Stimulated activated CD4-positive, alpha-beta T cell treated with anti-CD3 and anti-CD28 coated beads, Interleukin-2, amount 100 ng/mL, for 24 hours (primary cell): ENCODE measurements around the gene RASAL3.
A peak's percentile ranks its signal among the peaks of the same experiment; 100 is the strongest.
"Not testable (repeated sequence)": the region's sequence is repeated elsewhere in the genome, so short reads cannot be mapped to it uniquely, and the experiment has no call there.

Experiments
- DNase-seq, 2 donors: peaks; one replicate each; pipeline ENCODE4 v3.0.0-alpha.2; 2020

The RASAL3 gene

GRCh38 chr19:15464394-15465385, at the start of gene RASAL3:
Gene RASAL3, minus strand, starts transcription at chr19:15464544. Its CDS starts 186 bp downstream, at chr19:15464358.
- DNase-seq = peak; percentile 68 to 73

DNA sequence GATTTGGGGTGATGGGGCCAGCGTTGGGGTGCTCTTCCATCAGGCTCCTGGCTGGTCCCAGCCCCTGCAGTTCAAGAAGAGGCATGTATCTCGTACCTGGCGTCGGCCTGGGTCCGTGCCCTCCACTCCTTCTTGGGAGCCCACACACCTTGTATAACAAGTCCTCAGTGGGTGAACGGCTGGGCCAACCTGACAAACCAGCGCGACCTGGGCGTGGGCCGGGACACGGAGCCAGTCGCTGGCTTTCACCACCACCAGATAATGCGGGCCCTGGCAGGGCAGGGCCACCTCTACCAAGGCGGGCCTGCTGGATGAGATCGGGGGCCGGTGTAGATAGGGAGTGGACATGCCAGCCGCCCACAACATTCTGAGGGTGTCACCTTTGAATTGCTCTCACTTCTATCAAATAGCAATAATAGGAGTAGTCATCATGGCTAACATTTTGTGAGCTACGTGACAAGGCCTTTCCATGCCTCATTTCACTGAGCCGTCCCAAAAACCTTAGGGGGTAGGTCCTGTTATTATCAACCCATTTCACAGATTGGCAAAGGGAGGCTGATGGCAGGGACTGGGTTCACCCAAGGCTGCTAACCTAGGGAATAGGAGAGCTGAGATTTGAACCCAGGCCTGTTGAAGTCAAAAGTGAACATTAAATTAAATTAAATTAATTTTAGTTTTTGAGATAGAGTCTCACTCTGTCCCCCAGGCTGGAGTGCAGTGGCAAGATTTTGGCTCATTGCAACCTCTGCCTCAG, 47.5 kb upstream of the RASAL3 start:
- DNase-seq = no peak

GRCh38 chr19:15508035-15508710, 43.8 kb upstream of the RASAL3 start, which contains the start of gene CYP4F22:
Gene CYP4F22, plus strand, starts transcription at chr19:15508525. Its CDS starts 16,812 bp downstream, at chr19:15525337.
- peak; percentile 27 to 38 for DNase-seq

- no peak for DNase-seq
These were observed 43.0 kb upstream of the RASAL3 start for GRCh38 chr19:15507068-15508034.

DNA sequence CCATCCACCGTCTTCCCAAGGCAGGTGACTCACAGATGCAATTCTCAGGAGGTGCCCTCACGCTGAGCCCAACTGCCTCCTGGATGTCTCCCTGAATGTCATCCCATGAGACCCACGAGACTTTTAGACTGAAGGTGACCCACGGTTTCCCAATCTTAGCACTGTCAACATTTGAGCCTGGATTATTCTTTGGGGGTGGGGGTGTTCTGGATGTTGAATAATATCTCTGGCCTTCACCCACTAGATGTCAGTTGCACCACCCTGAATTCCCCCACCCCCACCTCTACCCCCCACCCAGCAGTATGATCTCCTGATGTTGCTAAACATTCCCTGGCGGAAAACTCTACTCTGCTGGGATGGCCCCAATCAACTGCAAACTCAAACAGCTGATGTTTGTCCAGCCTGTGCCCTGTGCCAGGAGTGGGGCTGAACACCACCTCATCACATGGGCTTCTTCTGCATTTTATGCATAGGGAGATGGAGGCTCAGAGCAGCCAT, 41.8 kb upstream of the RASAL3 start:
- DNase-seq = no peak

GRCh38 chr19:15502264-15502663, 37.9 kb upstream of the RASAL3 start:
- DNase-seq = no peak

DNA sequence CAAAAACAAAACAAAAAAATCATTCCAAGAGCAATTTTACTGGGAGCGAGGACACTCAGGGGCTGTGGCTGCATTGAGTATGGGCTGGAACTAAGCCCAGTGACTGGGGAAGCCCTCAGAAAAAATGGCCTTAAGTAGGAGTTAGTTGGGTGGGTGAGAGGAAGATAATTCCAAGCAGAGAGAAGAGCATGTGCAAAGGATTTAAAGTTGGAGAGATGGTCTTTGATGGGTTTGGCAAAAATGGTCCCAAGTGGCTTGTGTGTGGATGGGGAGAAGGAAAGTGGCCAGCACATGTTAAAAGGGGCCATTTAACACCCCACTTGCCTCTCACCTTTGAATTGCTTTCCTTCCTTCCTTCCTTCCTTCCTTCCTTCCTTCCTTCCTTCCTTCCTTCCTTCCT, 37.3 kb upstream of the RASAL3 start:
- DNase-seq = no peak

DNA sequence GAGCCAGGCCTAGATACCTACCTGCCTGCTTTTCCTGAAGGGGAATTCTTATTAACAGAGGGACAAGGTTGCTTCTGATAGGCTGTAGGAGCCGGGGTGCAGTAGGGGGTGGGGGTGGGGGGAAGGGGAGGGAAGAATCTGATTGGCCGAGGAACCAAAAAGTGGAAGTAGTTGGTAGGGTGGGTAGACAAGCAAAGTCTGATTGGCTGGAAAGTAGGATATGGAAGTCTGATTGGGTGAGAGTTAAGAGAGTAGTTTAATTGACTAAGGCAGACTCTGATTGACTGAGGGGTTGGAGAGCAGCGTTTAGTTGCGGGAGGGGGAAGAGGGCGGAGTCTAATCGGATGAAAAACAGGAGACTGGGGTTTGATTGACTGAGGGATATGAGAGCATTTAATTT, 34.6 kb upstream of the RASAL3 start:
- DNase-seq = no peak

DNA sequence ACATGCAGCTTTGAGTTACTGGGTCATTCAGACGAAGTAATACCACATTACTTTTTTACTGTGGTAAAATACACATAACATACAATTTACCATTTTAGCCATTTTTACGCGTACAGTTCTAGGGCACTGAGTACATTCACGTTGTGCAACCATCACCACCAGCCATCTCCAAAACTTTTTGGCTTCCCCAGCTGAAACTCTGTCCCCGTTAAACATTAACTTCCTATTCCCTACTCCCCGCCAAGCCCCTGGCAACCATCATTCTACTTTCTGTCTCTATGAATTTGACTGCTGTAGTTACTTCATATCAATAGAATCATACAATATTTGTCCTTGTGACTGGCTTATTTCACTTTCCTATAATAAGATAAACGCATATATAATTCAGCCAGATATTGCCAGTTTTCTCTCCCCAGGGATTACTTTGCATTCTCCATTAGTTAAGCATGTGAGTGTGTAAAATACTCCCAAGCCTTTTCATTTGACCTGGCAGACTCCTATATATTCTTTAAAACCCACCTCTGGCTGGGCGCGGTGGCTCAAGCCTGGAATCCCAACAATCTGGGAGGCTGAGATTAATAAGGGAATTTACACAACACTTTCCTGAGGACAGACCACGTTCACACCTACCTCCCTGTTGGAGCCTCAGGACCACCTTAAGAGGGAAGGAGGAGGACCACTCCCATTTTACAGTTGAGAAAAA, 34.0 kb upstream of the RASAL3 start:
- no peak for DNase-seq

GRCh38 chr19:15495151-15495550, 30.8 kb upstream of the RASAL3 start:
- DNase-seq = no peak

- DNase-seq = no peak
These were observed 24.3 kb upstream of the RASAL3 start for GRCh38 chr19:15488489-15489226.

- DNase-seq = no peak
These were observed 22.7 kb upstream of the RASAL3 start for GRCh38 chr19:15487038-15487437.

DNA sequence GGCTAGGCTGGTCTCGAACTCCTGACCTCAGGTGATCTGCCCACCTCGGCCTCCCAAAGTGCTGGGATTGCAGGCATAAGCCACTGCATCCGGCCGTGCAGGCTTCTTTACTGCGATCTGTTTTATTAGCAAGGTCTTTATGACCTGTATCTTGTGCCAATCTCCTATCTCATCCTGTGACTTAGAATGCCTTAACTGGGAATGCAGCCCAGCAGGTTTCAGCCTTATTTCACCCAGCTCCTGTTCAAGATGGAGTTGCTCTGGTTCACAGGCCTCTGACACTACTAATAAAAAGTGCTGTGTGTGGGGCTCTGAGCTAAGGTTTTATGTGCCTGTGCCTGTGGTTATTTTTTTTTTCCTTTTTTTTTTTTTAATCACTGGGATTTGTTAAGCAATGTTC, 21.4 kb upstream of the RASAL3 start:
- DNase-seq = not testable (repeated sequence)

DNA sequence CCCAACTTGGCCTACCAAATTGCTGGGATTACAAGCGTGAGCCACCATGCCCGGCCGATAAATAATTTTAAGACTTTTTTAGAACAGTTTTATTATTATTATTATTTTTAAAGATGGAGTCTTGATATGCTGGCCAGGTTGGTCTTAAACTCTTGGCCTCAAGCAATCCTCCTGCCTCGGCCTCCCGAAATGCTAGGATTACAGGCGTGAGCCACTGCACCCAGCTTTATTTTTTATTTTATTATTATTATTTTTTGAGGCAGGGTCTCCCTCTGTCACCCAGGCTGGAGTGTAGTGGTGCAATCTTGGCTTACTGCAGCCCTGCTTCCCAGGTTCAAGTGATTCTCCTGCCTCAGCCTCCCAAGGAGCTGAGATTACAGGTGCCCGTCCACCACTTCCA, 16.7 kb upstream of the RASAL3 start:
- DNase-seq = not testable (repeated sequence)

DNA sequence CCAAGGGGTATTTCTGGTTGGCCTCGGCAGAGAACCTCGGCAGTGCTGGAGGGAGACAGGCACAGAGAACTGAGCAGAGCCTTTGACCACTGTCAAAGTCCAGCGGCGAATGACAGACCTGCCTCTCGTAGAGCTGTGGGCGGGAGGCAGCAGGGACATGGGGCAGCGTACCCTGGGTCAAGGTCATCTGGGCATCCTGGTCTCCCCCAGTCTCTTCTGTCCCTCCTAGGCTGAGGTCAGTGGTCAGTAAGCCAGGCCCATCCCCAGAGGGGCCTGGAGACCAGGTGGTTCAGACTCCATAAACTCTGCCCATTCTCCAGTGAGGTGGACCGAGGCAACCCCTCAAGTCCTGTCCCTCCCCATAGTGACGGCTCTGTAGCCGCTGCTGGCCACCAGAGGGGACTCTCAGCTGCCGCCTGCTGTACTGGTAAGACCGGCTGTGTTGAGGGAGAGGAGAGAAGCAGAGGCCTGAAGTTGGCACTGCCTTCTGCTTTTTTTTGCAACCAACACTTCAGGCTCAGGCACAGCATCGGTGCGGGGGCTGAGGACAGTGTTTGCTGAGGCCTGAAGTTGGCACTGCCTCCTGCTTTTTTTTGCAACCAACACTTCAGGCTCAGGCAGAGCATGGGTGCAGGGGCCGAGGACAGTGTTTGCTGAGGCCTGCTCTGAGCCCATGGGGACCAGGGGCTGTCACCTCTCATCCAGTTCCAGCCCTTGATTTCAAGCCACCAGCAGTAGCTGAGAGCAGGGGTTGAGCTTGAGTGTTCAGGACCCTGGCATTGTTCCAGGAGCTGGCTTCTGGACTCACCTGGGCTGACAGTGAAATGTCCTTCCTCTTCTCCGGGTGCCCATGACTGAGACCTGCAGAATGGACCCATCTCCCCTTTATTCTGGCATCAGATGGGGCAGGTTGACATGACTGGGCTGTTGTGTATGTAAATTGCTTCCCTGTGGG, 15.3 kb upstream of the RASAL3 start, which contains the start of gene PGLYRP2:
PGLYRP2 (minus strand) TSS at position 111 of the 955 bp plus-strand sequence. CDS start 130 bp downstream, outside the sequence.
- DNase-seq = no peak

DNA sequence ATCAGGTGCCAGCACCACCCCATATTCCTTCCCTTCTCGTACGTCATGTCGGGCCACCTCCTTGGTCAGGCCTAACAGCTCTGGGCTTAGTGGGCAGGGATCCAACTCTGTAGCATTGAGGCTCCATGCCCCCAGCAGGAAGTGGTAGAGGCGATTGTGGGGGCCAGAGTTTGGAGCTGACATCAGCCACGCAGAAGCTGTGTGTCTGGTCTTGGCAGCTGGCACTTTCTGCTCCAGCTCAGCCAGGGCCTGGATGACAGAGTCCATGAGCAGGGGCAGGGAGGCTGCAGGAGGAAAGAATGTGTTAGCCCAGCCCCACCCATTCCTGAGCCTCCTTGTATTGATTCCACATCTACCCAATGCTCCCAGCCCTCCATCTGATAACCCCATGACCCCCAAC, 12.0 kb upstream of the RASAL3 start:
- no peak for DNase-seq

- no peak for DNase-seq
These were observed 11.3 kb upstream of the RASAL3 start for GRCh38 chr19:15475611-15476010.

- DNase-seq = no peak
These were observed 10.8 kb upstream of the RASAL3 start for GRCh38 chr19:15475169-15475568.

DNA sequence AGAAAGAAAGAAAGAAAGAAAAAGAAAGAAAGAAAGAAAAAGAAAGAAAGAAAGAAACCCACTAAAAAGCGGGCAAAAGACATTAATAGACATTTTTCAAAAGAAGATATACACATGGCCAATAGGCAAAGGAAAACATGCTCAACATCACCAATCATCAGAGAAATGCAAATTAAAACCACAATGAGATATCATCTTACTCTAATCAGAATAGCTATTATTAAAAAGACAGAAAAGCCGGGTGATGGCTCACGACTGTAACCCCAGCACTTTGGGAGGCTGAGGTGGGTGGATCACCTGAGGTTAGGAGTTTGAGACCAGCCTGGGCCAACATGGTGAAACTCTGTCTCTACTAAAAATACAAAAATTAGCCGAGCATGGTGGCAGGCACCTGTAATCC, 9.5 kb upstream of the RASAL3 start:
- not testable (repeated sequence) for DNase-seq
